GM23338 (cell line): Measurements from ENCODE around the gene PRLH. TPM values are rescaled to one million over a fixed set of nuclear protein-coding genes. Genes with fewer than 3 reads are reported as not detected.

ENCODE experiments used
- ATAC-seq: fragments of 200-7000 bp; cut with Tn5 transposase; 3 replicates; pipeline ENCODE4 v1.9.1; 2020
- DNase-seq: peaks from one replicate; pipeline ENCODE4 v3.0.0-alpha.2; 2015; ENCODE audit warnings: low spot score
- H2AFZ ChIP-seq: fragments of 200-600 bp; sonication (generic); 2 replicates; pipeline ENCODE4 v1.8.0; 2016; ENCODE audit warnings: antibody characterized with exemption, mild to moderate bottlenecking, moderate library complexity
- H3F3A ChIP-seq: fragments of 200-600 bp; sonication (generic); replicated peaks from 2 replicates; pipeline ENCODE4 v1.8.0; 2017; ENCODE audit warnings: antibody characterized with exemption, mixed run types, low read depth
- H3K27ac ChIP-seq: fragments of 200-600 bp; sonication (generic); 2 replicates; pipeline ENCODE4 v1.6.1; 2016; ENCODE audit warnings: low read depth
- H3K27me3 ChIP-seq: fragments of 200-600 bp; sonication (generic); 2 replicates; pipeline ENCODE4 v1.8.0; 2016; ENCODE audit warnings: mild to moderate bottlenecking, mixed run types, moderate library complexity; ENCODE audit not compliant: insufficient read depth
- H3K36me3 ChIP-seq: fragments of 200-600 bp; sonication (generic); 2 replicates; pipeline ENCODE4 v1.8.0; 2016; ENCODE audit warnings: mild to moderate bottlenecking; ENCODE audit not compliant: insufficient read depth
- H3K4me1 ChIP-seq: fragments of 200-600 bp; sonication (generic); 2 replicates; pipeline ENCODE4 v1.8.0; 2016; ENCODE audit warnings: mild to moderate bottlenecking, moderate library complexity; ENCODE audit not compliant: insufficient read depth
- H3K4me2 ChIP-seq: fragments of 200-600 bp; sonication (generic); 2 replicates; pipeline ENCODE4 v1.7.1; 2017; ENCODE audit warnings: mixed run types
- H3K4me3 ChIP-seq: fragments of 200-600 bp; sonication (generic); 2 replicates; pipeline ENCODE4 v1.6.1; 2016; ENCODE audit warnings: mixed run types
- H3K79me2 ChIP-seq: fragments of 200-600 bp; sonication (generic); replicated peaks from 2 replicates; pipeline ENCODE4 v1.8.0; 2017; ENCODE audit warnings: mild to moderate bottlenecking; ENCODE audit not compliant: insufficient read depth
- H3K9me2 ChIP-seq: fragments of 200-600 bp; sonication (generic); 2 replicates; pipeline ENCODE4 v1.8.0; 2017; ENCODE audit not compliant: insufficient read depth
- H4K20me1 ChIP-seq: fragments of 200-600 bp; sonication (generic); replicated peaks from 2 replicates; pipeline ENCODE4 v1.8.0; 2017; ENCODE audit warnings: mild to moderate bottlenecking; ENCODE audit not compliant: insufficient read depth
- H3K27ac Mint-ChIP-seq: 2 replicates; pipeline ENCODE4 v1.8.0; 2020; ENCODE audit warnings: inconsistent platforms, mild to moderate bottlenecking, moderate library complexity, mixed read lengths
- H3K27me3 Mint-ChIP-seq: 3 replicates; pipeline ENCODE4 v1.8.0; 2022; ENCODE audit warnings: low read depth, mild to moderate bottlenecking, moderate library complexity, mixed read lengths, inconsistent platforms; ENCODE audit not compliant: insufficient read depth, poor library complexity
- H3K36me3 Mint-ChIP-seq: 3 replicates; pipeline ENCODE4 v1.8.0; 2021; ENCODE audit warnings: low read depth, mild to moderate bottlenecking, inconsistent platforms, moderate library complexity, mixed read lengths
- H3K4me1 Mint-ChIP-seq: 3 replicates; pipeline ENCODE4 v1.8.0; 2020; ENCODE audit warnings: mild to moderate bottlenecking, inconsistent platforms, mixed read lengths
- H3K4me3 Mint-ChIP-seq: 3 replicates; pipeline ENCODE4 v1.8.0; 2021; ENCODE audit warnings: moderate library complexity, mild to moderate bottlenecking, inconsistent platforms, mixed read lengths
- H3K9me3 Mint-ChIP-seq: 3 replicates; pipeline ENCODE4 v1.8.0; 2020; ENCODE audit warnings: moderate library complexity, mild to moderate bottlenecking, inconsistent platforms, mixed read lengths
- EZH2phosphoT487 ChIP-seq: fragments of 200-600 bp; sonication (generic); IDR thresholded peaks from one replicate; pipeline ENCODE4 v1.8.1; 2018; ENCODE audit warnings: antibody characterized with exemption; ENCODE audit not compliant: unreplicated experiment
- JUNB ChIP-seq: IDR thresholded peaks from one replicate; pipeline ENCODE4 v1.6.1; 2016; ENCODE audit warnings: antibody characterized with exemption; ENCODE audit not compliant: unreplicated experiment
- POLR2AphosphoS5 ChIP-seq: IDR thresholded peaks from 2 replicates; pipeline ENCODE4 v1.6.1; 2016; ENCODE audit warnings: antibody characterized with exemption, low read depth
- STAT1 ChIP-seq: IDR thresholded peaks from one replicate; pipeline ENCODE4 v1.6.1; 2016; ENCODE audit warnings: antibody characterized with exemption; ENCODE audit not compliant: unreplicated experiment
- polyA plus RNA-seq: library from polyadenylated mRNA; unstranded; fragments of >200 nt; fragmentation: Nextera tagmentation; extraction: Ambion mirVana; gene quantifications from 2 replicates; pipeline ENCODE4 v1.2.1, GENCODE V29; 2016
- total RNA-seq: library from RNA; depleted of rRNA; stranded (reverse); fragments of >200 nt; shearing (Covaris generic); gene quantifications from 2 replicates; pipeline ENCODE4 v1.2.3, GENCODE V29; 2014
- TF ChIP-seq, protein P1 (sequence below): fragments of 250-450 bp; sonication (Bioruptor Pico); IDR thresholded peaks from 2 replicates; pipeline ENCODE4 v1.5.0; 2020; ENCODE audit warnings: mild to moderate bottlenecking, moderate library complexity
- TF ChIP-seq, protein P2 (sequence below): IDR thresholded peaks from one replicate; pipeline ENCODE4 v1.6.1; 2018; ENCODE audit warnings: antibody characterized with exemption; ENCODE audit not compliant: unreplicated experiment

The PRLH gene
- total and polyA plus RNA-seq, 2 experiments from 2014 or later: not detected

- peaks cover 9% of the 10 kb centered on the region for H3K27me3 Mint-ChIP-seq
- no peak overlapping the region for H3K4me3 Mint-ChIP-seq
- Histone ChIP-seq H3K9me2 (no peaks in the 10 kb centered on the region), H3K79me2 (no peaks in the 10 kb centered on the region), H2AFZ (no peak overlapping the region), H3F3A (no peaks in the 10 kb centered on the region), H3K27me3 (no peaks in the 10 kb centered on the region), H3K4me2 (no peak overlapping the region), H3K36me3 (no peaks in the 10 kb centered on the region), H4K20me1 (no peaks in the 10 kb centered on the region), H3K4me1 (no peaks in the 10 kb centered on the region), H3K4me3 (no peak overlapping the region), H3K27ac (no peak overlapping the region)
- DNase-seq (no peak), ATAC-seq (no peak)
- H3K4me1 Mint-ChIP-seq: peaks cover 2% of the 10 kb centered on the region; the same call in 2 of the 3 replicates
- H3K36me3 Mint-ChIP-seq: peaks cover 25% of the 10 kb centered on the region
- peaks cover 20% of the 10 kb centered on the region; the same call in 2 of the 3 replicates for H3K9me3 Mint-ChIP-seq
- no peak overlapping the region for H3K27ac Mint-ChIP-seq
- TF ChIP-seq JUNB (no peak), EZH2phosphoT487 (no peak)
Measured at GRCh38 chr2:237549216-237549615, 17.2 kb upstream of the PRLH start.

- H3K27ac Mint-ChIP-seq: no peak overlapping the region
- Histone ChIP-seq H3K9me2 (no peaks in the 10 kb centered on the region), H3K27ac (no peak overlapping the region), H3K79me2 (no peaks in the 10 kb centered on the region), H2AFZ (no peak overlapping the region), H3K36me3 (no peaks in the 10 kb centered on the region), H3F3A (no peaks in the 10 kb centered on the region), H3K27me3 (no peaks in the 10 kb centered on the region), H3K4me2 (no peak overlapping the region), H4K20me1 (no peaks in the 10 kb centered on the region), H3K4me3 (no peak overlapping the region), H3K4me1 (no peaks in the 10 kb centered on the region)
- no peak overlapping the region for H3K4me3 Mint-ChIP-seq
- TF ChIP-seq POLR2AphosphoS5 (no peak), EZH2phosphoT487 (no peak), JUNB (no peak), STAT1 (no peak)
- TF ChIP-seq, protein P1, sequence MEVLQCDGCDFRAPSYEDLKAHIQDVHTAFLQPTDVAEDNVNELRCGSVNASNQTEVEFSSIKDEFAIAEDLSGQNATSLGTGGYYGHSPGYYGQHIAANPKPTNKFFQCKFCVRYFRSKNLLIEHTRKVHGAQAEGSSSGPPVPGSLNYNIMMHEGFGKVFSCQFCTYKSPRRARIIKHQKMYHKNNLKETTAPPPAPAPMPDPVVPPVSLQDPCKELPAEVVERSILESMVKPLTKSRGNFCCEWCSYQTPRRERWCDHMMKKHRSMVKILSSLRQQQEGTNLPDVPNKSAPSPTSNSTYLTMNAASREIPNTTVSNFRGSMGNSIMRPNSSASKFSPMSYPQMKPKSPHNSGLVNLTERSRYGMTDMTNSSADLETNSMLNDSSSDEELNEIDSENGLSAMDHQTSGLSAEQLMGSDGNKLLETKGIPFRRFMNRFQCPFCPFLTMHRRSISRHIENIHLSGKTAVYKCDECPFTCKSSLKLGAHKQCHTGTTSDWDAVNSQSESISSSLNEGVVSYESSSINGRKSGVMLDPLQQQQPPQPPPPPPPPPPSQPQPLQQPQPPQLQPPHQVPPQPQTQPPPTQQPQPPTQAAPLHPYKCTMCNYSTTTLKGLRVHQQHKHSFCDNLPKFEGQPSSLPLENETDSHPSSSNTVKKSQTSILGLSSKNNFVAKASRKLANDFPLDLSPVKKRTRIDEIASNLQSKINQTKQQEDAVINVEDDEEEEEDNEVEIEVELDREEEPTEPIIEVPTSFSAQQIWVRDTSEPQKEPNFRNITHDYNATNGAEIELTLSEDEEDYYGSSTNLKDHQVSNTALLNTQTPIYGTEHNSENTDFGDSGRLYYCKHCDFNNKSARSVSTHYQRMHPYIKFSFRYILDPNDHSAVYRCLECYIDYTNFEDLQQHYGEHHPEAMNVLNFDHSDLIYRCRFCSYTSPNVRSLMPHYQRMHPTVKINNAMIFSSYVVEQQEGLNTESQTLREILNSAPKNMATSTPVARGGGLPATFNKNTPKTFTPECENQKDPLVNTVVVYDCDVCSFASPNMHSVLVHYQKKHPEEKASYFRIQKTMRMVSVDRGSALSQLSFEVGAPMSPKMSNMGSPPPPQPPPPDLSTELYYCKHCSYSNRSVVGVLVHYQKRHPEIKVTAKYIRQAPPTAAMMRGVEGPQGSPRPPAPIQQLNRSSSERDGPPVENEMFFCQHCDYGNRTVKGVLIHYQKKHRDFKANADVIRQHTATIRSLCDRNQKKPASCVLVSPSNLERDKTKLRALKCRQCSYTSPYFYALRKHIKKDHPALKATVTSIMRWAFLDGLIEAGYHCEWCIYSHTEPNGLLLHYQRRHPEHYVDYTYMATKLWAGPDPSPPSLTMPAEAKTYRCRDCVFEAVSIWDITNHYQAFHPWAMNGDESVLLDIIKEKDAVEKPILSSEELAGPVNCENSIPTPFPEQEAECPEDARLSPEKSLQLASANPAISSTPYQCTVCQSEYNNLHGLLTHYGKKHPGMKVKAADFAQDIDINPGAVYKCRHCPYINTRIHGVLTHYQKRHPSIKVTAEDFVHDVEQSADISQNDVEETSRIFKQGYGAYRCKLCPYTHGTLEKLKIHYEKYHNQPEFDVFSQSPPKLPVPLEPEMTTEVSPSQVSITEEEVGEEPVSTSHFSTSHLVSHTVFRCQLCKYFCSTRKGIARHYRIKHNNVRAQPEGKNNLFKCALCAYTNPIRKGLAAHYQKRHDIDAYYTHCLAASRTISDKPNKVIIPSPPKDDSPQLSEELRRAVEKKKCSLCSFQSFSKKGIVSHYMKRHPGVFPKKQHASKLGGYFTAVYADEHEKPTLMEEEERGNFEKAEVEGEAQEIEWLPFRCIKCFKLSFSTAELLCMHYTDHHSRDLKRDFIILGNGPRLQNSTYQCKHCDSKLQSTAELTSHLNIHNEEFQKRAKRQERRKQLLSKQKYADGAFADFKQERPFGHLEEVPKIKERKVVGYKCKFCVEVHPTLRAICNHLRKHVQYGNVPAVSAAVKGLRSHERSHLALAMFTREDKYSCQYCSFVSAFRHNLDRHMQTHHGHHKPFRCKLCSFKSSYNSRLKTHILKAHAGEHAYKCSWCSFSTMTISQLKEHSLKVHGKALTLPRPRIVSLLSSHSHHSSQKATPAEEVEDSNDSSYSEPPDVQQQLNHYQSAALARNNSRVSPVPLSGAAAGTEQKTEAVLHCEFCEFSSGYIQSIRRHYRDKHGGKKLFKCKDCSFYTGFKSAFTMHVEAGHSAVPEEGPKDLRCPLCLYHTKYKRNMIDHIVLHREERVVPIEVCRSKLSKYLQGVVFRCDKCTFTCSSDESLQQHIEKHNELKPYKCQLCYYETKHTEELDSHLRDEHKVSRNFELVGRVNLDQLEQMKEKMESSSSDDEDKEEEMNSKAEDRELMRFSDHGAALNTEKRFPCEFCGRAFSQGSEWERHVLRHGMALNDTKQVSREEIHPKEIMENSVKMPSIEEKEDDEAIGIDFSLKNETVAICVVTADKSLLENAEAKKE (CRISPR knock-in tag): no peak
- TF ChIP-seq, protein P2, sequence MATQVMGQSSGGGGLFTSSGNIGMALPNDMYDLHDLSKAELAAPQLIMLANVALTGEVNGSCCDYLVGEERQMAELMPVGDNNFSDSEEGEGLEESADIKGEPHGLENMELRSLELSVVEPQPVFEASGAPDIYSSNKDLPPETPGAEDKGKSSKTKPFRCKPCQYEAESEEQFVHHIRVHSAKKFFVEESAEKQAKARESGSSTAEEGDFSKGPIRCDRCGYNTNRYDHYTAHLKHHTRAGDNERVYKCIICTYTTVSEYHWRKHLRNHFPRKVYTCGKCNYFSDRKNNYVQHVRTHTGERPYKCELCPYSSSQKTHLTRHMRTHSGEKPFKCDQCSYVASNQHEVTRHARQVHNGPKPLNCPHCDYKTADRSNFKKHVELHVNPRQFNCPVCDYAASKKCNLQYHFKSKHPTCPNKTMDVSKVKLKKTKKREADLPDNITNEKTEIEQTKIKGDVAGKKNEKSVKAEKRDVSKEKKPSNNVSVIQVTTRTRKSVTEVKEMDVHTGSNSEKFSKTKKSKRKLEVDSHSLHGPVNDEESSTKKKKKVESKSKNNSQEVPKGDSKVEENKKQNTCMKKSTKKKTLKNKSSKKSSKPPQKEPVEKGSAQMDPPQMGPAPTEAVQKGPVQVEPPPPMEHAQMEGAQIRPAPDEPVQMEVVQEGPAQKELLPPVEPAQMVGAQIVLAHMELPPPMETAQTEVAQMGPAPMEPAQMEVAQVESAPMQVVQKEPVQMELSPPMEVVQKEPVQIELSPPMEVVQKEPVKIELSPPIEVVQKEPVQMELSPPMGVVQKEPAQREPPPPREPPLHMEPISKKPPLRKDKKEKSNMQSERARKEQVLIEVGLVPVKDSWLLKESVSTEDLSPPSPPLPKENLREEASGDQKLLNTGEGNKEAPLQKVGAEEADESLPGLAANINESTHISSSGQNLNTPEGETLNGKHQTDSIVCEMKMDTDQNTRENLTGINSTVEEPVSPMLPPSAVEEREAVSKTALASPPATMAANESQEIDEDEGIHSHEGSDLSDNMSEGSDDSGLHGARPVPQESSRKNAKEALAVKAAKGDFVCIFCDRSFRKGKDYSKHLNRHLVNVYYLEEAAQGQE: no peak
- H3K9me3 Mint-ChIP-seq: peaks cover 24% of the 10 kb centered on the region
- ATAC-seq (no peak), DNase-seq (no peak)
- peaks cover 2% of the 10 kb centered on the region; the same call in 2 of the 3 replicates for H3K4me1 Mint-ChIP-seq
- H3K27me3 Mint-ChIP-seq: peaks cover 9% of the 10 kb centered on the region
- peaks cover 31% of the 10 kb centered on the region for H3K36me3 Mint-ChIP-seq
Measured at GRCh38 chr2:237549643-237550415, 16.5 kb upstream of the PRLH start.
